IPS DF 19.7 (cell line): ENCODE data around the gene COL8A2.

ENCODE experiments used
- DNase-seq: peaks from one replicate; pipeline ENCODE4 v3.0.0-alpha.2; 2013; ENCODE audit warnings: low read depth, low spot score

Gene COL8A2

GRCh38 chr1:36067871-36068270 is 57.2 kb downstream of the COL8A2 start:
- DNase-seq: no peak

GRCh38 chr1:36062315-36062714 is 62.7 kb downstream of the COL8A2 start:
- DNase-seq: no peak

- DNase-seq: no peak
These were observed 69.3 kb downstream of the COL8A2 start for GRCh38 chr1:36055706-36056105.

- no peak for DNase-seq
These were observed 71.0 kb downstream of the COL8A2 start for GRCh38 chr1:36053978-36054377.

GRCh38 chr1:36051821-36052220 is 73.2 kb downstream of the COL8A2 start:
- no peak for DNase-seq
